GM20431 (cell line): Measurements from ENCODE around the gene DNAI7.

Source experiments
- in situ Hi-C: fragments of 300-500 bp; cut with MseI, MboI; formaldehyde crosslinking; loops from one replicate; pipeline ENCODE4 v1.15.0; 2020; ENCODE audit warnings: low sequenced_read_pairs; ENCODE audit not compliant: unreplicated experiment

Gene DNAI7

DNA sequence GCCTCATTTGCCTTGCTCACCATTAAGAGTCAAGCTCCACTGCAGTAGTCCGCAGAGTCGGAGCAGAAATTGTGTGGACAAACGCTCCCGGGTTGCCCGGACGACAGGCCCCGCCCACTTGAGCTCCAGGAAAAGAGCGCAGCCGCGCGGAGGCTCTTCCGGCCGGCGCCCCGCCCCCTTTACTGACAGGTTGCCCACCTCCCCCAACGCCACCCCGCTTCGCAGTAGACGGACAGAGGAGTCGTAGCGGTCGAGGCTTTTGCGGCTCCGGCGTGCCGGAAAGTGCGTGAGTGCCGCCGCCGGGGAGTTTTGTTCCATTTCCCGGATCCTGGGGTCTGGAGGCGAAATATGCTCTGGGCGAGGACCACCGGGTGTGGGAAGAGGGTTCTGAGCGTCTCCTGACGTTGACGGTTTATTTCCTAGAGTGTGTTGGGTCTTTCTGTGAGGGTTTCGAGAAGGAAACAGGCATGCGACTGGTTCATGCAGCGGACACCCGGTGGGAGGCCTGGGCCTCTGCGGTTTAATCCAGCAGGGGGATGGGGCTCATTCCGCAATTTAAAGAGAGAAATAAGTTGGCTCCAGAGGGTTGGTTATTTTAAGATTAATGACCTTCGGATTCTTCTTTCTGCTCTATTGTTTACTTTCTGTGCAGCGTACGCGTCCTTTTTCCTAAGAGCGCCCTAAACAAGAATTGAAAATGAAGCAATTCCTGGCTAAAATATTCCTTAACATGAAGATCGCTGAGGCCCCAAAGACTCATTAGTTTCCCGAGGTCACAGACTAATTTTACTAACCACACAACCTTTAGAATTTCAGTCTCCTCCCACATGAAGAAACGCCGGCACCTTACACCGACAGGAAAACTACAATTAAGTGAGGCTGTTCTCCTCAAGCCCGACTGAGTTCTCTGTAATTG is at the start of gene DNAI7, which contains the start of gene ETFRF1:
TSS of gene DNAI7 (minus strand) at position 105 of the 916 bp plus-strand sequence. CDS start at position 23, 82 bp downstream.
TSS of gene ETFRF1 (plus strand) at position 182 of the 916 bp plus-strand sequence. CDS start 8,720 bp downstream, outside the sequence.
- in situ Hi-C loops, result no loop called here

- in situ Hi-C loops, result no loop called here
Observed at GRCh38 chr12:25243680-25243990, 48.7 kb upstream of the DNAI7 start.

DNA sequence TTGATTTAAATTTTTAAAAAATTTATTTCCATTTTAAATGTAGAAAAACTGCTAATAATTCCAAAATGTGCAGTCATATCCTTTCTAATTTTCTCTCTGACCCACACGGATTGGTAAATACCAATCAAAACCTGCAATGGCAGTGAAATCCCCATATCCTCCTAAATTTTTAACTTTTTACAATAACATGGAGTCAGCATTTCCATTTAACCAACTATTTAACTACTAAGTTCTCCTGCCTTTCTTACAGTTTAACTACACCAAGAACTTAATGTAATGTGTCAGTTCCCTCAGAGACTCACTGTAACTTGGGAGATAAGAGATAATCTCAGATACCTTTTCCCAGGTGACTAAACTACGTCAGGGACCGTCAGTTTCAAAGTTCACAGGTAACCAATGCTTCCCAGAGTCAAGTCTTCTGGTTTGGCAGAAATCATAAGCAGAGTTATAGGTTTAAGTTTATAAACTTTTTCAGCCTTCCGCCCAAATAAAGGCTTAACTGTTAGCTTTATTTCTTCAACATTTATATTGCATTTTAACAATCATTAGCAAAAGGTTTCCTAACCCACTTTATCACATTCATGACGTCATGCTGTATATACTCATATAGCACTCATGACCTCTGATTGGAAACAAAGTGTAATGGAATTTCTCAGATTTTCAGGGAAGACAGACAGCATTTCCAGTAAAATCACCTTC is 48.2 kb upstream of the DNAI7 start:
- in situ Hi-C loops, result no loop called here

- in situ Hi-C loops, result no loop called here
Observed at GRCh38 chr12:25241167-25242020, 46.4 kb upstream of the DNAI7 start.

- in situ Hi-C loops, result no loop called here
Observed at GRCh38 chr12:25236626-25237025, 41.7 kb upstream of the DNAI7 start.

DNA sequence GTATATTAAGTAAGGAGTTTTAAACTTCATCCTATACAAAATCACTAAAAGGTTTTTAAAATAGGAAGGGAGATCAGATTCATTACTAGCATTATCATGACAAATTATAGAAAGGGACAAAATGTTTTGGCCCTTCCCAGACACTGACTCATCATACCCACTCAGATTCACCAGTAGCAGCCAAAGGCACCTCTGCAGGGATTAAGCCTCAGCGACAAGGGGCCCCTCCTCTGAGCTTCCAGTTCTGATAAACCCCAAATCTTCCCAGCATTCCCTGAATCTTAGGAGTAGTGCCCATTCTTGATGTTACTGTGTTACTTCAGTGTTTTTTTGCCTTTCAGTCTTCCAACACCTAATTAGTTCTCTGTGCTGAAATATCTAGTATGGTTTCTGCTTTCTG is 41.2 kb upstream of the DNAI7 start:
- in situ Hi-C loops, result no loop called here

GRCh38 chr12:25213338-25213737 is 18.4 kb upstream of the DNAI7 start:
- in situ Hi-C loops, result no loop called here

DNA sequence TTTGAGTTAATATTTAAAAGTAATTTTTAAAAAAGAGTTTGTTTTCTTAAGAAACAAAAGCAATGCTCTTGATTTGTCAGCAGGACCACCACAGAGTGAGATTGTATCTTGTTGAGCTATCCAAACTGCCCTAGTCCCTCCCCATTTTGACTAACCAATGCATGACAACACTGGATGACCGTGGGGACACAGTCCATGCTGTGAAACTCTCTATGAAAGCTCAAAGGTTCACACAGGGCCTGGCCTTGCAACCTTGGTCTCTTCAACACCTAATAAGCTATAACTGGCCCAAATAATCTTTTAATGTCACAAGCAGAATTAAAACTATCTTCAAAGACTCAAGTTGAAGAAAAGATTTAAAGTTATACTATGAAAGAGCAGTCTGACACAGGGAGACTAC is 13.6 kb upstream of the DNAI7 start:
- in situ Hi-C loops, result no loop called here

GRCh38 chr12:25207846-25208245 is 12.9 kb upstream of the DNAI7 start:
- in situ Hi-C loops, result no loop called here

DNA sequence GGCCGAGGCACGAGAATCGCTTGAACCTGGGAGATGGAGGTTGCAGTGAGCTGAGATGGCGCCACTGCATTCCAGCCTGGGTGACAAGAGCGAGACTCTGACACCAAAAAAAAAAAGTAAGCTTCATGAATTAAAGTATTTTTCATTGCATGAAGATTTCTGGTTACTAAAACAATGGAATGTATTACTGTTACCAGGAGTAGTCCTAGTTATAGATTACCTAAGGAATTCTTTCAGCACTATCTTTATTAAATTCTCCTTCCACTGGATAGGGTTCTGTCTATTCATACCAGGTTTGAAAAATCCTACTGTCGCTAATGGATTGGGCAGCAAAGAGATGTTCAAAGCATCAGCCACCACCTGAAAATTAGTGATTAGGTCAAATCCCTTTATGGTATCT is 12.5 kb upstream of the DNAI7 start:
- in situ Hi-C loops, result no loop called here

GRCh38 chr12:25202137-25202536 is 7.2 kb upstream of the DNAI7 start:
- in situ Hi-C loops, result no loop called here

- in situ Hi-C loops, result no loop called here
Observed at GRCh38 chr12:25200703-25201102, 5.7 kb upstream of the DNAI7 start.

- in situ Hi-C loops, result no loop called here
Observed at GRCh38 chr12:25197608-25198007, 2.6 kb upstream of the DNAI7 start.

- in situ Hi-C loops, result no loop called here
Observed at GRCh38 chr12:25194722-25195055, 271 bp downstream of the DNAI7 start.

DNA sequence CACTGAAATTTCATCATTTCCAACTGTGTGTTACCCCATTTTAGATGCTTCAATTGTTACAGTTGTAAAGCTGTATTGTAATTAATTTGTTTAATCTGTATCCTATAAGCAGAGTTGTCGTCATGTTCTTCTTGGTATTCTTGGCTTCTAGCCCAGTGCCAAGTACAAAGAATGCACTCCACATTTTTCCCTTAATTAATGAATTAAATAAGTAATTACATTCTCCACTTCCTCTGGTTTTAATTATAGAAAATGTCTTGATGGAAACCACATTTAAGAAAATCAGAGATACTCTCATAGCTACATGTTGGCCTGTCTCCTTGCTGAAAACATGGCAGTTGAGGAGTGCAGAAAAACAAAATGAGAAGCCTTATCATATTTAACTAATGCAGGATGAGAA is 746 bp downstream of the DNAI7 start:
- in situ Hi-C loops, result no loop called here

DNA sequence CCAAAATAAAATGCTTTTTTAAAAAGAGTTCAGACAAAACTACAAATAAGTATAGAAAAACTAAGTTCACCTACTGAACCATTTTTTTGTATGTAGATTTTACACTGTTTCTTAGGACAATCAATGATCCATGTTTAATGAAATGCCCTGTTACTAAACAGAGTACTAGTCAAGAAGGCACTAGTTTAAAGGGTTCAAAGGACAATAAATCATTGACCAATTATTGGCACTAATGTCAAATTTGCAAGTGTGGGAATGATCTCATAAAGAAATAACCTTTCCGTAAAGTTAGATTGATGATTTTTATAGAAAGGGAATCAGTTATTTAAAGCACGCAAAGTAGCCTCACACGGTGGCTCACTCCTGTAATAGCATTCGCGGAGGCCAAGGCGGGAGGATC is 4.2 kb downstream of the DNAI7 start:
- in situ Hi-C loops, result no loop called here

DNA sequence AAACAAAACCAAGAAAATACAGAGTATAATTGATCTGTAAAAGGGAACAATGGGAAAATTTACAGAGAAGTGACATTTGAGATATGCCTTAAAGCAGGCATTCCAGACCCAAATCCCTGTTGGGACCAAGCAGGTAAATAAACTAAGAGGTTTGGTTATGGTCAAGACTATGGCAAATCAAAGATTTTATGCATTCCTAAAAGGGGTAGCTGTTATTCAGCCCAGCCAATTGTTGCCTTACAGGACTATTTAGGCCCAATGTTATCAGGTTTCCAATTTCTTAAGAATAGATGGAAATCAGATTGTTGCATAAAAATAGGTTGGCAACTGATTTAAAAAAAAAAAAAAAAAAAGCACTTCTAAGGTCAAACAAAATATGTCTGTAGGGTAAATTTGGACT is 5.3 kb downstream of the DNAI7 start:
- in situ Hi-C loops, result no loop called here

DNA sequence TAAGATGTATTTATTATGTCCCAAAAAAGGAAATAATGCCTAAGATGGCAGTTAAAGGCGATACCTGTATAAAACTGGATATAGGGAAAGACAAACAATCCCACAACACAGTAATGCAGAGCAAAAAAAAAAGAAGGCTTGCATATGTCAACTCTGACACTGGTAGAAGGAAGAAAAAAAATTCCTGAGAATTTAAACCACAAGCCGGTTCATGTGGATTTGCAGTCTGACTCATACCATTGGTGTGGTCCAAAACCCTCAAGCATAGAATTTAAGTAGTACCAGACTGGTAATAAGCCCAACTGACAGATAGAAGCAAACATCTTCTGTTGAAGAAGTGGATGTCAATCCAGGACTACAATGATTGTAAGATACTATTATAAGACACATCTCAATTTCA is 7.2 kb downstream of the DNAI7 start:
- in situ Hi-C loops, result no loop called here

GRCh38 chr12:25186788-25187402 is 8.1 kb downstream of the DNAI7 start:
- in situ Hi-C loops, result no loop called here
